Measurements from ENCODE around the gene DENND4B. TPM values are rescaled to one million over a fixed set of nuclear protein-coding genes. Genes with fewer than 3 reads are reported as not detected.

Gene DENND4B, protein sequence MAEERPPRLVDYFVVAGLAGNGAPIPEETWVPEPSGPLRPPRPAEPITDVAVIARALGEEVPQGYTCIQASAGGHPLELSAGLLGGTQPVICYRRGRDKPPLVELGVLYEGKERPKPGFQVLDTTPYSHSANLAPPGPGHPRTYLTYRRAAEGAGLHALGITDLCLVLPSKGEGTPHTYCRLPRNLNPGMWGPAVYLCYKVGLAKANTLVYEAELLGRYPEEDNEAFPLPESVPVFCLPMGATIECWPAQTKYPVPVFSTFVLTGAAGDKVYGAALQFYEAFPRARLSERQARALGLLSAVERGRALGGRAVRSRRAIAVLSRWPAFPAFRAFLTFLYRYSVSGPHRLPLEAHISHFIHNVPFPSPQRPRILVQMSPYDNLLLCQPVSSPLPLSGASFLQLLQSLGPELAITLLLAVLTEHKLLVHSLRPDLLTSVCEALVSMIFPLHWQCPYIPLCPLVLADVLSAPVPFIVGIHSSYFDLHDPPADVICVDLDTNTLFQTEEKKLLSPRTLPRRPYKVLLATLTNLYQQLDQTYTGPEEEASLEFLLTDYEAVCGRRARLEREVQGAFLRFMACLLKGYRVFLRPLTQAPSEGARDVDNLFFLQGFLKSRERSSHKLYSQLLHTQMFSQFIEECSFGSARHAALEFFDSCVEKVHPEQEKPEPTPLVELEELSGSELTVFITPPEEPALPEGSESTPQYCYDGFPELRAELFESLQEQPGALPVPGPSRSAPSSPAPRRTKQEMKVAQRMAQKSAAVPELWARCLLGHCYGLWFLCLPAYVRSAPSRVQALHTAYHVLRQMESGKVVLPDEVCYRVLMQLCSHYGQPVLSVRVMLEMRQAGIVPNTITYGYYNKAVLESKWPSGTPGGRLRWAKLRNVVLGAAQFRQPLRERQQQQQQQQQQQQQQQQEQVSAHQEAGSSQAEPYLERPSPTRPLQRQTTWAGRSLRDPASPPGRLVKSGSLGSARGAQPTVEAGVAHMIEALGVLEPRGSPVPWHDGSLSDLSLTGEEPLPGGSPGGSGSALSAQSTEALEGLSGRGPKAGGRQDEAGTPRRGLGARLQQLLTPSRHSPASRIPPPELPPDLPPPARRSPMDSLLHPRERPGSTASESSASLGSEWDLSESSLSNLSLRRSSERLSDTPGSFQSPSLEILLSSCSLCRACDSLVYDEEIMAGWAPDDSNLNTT (N-terminal part only)
- total RNA-seq (10 to 100 TPM; 13.1 to 27.2 TPM), polyA plus RNA-seq (10 to 100 TPM in 1 of 2 donors, 1 to 10 TPM in 1; 9.7 to 10.1 TPM)

DNA sequence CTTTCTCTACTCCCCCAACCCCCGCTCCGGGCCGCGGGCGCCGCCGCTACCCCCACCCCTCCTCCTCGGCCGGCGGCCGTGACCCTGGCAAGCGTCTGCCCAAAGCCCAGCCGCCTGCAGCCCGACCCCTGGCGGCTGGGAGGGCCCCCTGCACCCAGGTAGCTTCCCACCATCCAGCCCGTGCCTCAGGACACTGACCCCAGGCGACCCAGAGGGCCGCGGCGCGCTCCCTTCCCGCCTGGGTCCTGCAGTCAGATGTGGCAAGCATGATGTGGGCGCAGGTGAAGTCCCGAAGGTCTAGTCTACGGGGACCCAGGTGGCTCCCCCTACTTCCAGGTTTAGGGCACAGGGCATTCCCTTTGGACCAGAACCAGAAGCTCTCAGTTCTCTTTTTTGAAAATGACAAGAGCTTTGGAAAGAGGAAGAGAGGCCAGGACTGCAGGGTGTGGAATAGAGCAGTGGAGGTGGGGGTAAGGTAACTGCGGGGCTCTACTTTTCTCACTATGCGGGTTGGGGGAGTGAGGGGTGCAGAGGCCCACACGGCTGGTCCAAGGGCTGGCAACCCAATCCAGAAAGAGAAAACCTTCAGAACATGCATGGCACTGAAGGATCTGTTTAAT, at the start of gene DENND4B:
Gene DENND4B, minus strand, starts transcription at position 97 of the 620 bp plus-strand sequence. CDS start 2,344 bp downstream, outside the sequence.
- Histone ChIP-seq H3K36me3 (ENCODE audit: control insufficient read depth in 4 of 4, insufficient read depth in 3 of 4, low read depth in 1 of 4, low read length in 3 of 4) (peaks cover 11 to 36% (median 21%) of the 10 kb centered on the region in 4 donors), H3K27me3 (ENCODE audit: control insufficient read depth in 4 of 4, insufficient read depth in 4 of 4, low read length in 3 of 4) (no peaks in the 10 kb centered on the region), H3K9me3 (ENCODE audit: control insufficient read depth in 4 of 4, low read length in 3 of 4) (no peaks in the 10 kb centered on the region), H3K9ac (ENCODE audit: low read depth in 1 of 2, low read length in 2 of 2) (peak within 1 kb of the TSS; percentile 24 to 85), H3K4me1 (ENCODE audit: control insufficient read depth in 4 of 4, insufficient read depth in 4 of 4, low read length in 3 of 4) (peaks cover 14 to 38% (median 24%) of the 10 kb centered on the region in 4 donors), H3K27ac (ENCODE audit: low read depth in 1 of 2, low read length in 2 of 2) (peak within 1 kb of the TSS; percentile 94 to 95), H3K4me3 (ENCODE audit: low read depth in 1 of 3, low read length in 3 of 3) (peak within 1 kb of the TSS; percentile 80 to 97 (median 87))
- peak; percentile 86 for DNase-seq (ENCODE audit: low spot score)
- 10% methylated on average over 28 of the region's 28 CpGs for WGBS
- TF ChIP-seq RAD21 (IDR thresholded peaks at IDR 0.05): peak; percentile 68 to 84
- peak; percentile 87 to 97 for TF ChIP-seq RXRA (IDR thresholded peaks at IDR 0.05)
- peak; percentile 15 to 39 for TF ChIP-seq HNF4A (conservative IDR thresholded peaks at IDR 0.05)
- TF ChIP-seq, protein P1, sequence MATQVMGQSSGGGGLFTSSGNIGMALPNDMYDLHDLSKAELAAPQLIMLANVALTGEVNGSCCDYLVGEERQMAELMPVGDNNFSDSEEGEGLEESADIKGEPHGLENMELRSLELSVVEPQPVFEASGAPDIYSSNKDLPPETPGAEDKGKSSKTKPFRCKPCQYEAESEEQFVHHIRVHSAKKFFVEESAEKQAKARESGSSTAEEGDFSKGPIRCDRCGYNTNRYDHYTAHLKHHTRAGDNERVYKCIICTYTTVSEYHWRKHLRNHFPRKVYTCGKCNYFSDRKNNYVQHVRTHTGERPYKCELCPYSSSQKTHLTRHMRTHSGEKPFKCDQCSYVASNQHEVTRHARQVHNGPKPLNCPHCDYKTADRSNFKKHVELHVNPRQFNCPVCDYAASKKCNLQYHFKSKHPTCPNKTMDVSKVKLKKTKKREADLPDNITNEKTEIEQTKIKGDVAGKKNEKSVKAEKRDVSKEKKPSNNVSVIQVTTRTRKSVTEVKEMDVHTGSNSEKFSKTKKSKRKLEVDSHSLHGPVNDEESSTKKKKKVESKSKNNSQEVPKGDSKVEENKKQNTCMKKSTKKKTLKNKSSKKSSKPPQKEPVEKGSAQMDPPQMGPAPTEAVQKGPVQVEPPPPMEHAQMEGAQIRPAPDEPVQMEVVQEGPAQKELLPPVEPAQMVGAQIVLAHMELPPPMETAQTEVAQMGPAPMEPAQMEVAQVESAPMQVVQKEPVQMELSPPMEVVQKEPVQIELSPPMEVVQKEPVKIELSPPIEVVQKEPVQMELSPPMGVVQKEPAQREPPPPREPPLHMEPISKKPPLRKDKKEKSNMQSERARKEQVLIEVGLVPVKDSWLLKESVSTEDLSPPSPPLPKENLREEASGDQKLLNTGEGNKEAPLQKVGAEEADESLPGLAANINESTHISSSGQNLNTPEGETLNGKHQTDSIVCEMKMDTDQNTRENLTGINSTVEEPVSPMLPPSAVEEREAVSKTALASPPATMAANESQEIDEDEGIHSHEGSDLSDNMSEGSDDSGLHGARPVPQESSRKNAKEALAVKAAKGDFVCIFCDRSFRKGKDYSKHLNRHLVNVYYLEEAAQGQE (IDR thresholded peaks at IDR 0.05): no peak
- TF ChIP-seq HNF4G (IDR thresholded peaks at IDR 0.05): peak; percentile 19
- TF ChIP-seq, protein P2, sequence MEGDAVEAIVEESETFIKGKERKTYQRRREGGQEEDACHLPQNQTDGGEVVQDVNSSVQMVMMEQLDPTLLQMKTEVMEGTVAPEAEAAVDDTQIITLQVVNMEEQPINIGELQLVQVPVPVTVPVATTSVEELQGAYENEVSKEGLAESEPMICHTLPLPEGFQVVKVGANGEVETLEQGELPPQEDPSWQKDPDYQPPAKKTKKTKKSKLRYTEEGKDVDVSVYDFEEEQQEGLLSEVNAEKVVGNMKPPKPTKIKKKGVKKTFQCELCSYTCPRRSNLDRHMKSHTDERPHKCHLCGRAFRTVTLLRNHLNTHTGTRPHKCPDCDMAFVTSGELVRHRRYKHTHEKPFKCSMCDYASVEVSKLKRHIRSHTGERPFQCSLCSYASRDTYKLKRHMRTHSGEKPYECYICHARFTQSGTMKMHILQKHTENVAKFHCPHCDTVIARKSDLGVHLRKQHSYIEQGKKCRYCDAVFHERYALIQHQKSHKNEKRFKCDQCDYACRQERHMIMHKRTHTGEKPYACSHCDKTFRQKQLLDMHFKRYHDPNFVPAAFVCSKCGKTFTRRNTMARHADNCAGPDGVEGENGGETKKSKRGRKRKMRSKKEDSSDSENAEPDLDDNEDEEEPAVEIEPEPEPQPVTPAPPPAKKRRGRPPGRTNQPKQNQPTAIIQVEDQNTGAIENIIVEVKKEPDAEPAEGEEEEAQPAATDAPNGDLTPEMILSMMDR (IDR thresholded peaks at IDR 0.05; ENCODE audit: low read depth, low read length, missing input control): peak; percentile 96
- TF ChIP-seq SP1 (IDR thresholded peaks at IDR 0.05): peak; percentile 71
- peak; percentile 31 for TF ChIP-seq NR2F2 (IDR thresholded peaks at IDR 0.05)
- TF ChIP-seq, protein P3, sequence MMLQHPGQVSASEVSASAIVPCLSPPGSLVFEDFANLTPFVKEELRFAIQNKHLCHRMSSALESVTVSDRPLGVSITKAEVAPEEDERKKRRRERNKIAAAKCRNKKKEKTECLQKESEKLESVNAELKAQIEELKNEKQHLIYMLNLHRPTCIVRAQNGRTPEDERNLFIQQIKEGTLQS (IDR thresholded peaks at IDR 0.05): no peak

DNA sequence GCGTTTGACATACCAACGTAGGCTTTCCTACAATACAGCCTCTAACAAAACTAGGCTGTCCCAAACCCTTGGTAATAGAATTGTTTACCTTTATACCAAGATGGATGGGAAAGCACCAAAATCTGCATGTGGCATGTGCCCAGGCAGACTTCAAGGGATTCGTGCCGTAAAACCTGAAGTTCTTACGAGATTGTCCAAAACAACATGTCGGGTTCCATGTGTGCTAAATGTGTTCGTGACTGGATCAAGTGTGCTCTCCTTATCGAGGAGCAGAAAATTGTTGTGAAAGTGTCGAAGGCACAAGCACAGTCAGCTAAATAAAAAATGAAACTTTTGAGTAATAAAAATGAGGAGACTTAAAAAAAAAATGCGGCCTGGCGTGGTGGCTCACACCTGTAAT, 49.1 kb upstream of the DENND4B start:
- TF ChIP-seq EGR1 (IDR thresholded peaks at IDR 0.05; ENCODE audit: low read depth in 2 of 2): no peak
- TF ChIP-seq RAD21 (IDR thresholded peaks at IDR 0.05): no peak
- TF ChIP-seq HNF4G (IDR thresholded peaks at IDR 0.05): no peak
- WGBS: 97% methylated on average over 11 of the region's 11 CpGs
- DNase-seq (ENCODE audit: low spot score): no peak
- Histone ChIP-seq H3K27me3 (ENCODE audit: control insufficient read depth in 4 of 4, insufficient read depth in 4 of 4, low read length in 3 of 4) (no peaks in the 10 kb centered on the region), H3K4me3 (ENCODE audit: low read depth in 1 of 3, low read length in 3 of 3) (no peak overlapping the region), H3K27ac (ENCODE audit: low read depth in 1 of 2, low read length in 2 of 2) (no peak overlapping the region), H3K9me3 (ENCODE audit: control insufficient read depth in 4 of 4, low read length in 3 of 4) (no peaks in the 10 kb centered on the region), H3K9ac (ENCODE audit: low read depth in 1 of 2, low read length in 2 of 2) (no peak overlapping the region), H3K4me1 (ENCODE audit: control insufficient read depth in 4 of 4, insufficient read depth in 4 of 4, low read length in 3 of 4) (peaks cover 1 to 22% (median 14%) of the 10 kb centered on the region in 4 donors), H3K36me3 (ENCODE audit: control insufficient read depth in 4 of 4, insufficient read depth in 3 of 4, low read depth in 1 of 4, low read length in 3 of 4) (peaks cover 2 to 25% (median 19%) of the 10 kb centered on the region in 4 donors)
